Mesenchymal stem cell (in vitro differentiated cells and primary cell): ENCODE data around the gene SPATA46. TPM values are rescaled to one million over a fixed set of nuclear protein-coding genes. Genes with fewer than 3 reads are reported as not detected.

Experiments used
- small RNA-seq: library from polyadenylated mRNA; stranded (forward); fragments of <200 nt; extraction: miRNeasy Mini kit (QIAGEN cat#:217004); gene quantifications from one replicate; pipeline ENCODE3, GENCODE V24; 2013; ENCODE audit warnings: low read depth

Gene SPATA46

Small RNA genes lying within 50 kb of the gene (small RNA-seq; reads per million reads assigned to genes)
- 0.86 reads per million for gene MIR556
- gene RNA5SP61, result not detected
